ENCODE measurements around the gene KCNH1. TPM values are rescaled to one million over a fixed set of nuclear protein-coding genes. Genes with fewer than 3 reads are reported as not detected.

KCNH1 gene
- total and polyA plus RNA-seq, 8 donors, result 0.04 to 0.54 (median 0.13) TPM

DNA sequence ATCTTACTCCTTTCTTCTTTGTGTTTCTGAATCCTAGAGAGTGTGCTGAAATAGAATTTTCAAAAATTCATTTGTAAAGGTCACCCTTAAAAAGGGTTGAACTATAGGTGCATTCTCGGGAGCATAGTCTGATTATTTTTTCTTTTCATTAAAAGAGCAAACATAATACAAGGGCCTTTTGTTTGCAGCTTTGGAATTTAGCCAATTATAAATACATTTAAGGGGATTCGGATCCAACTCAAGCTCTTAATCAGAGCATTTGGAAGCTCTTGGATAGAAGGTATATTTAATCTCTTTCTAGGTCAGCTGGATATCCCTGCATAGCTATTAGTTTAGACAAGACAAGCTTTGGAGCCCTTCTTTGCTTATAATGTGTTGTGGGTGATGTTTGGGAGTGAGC, 483.5 kb downstream of the KCNH1 start:
- Histone ChIP-seq H3K4me1 (no peaks in the 10 kb centered on the region), H3K27ac (no peak overlapping the region), H3K9me3 (no peaks in the 10 kb centered on the region), H3K27me3 (no peaks in the 10 kb centered on the region), H3K36me3 (no peaks in the 10 kb centered on the region), H3K4me3 (no peak overlapping the region)
- TF ChIP-seq, protein P1, sequence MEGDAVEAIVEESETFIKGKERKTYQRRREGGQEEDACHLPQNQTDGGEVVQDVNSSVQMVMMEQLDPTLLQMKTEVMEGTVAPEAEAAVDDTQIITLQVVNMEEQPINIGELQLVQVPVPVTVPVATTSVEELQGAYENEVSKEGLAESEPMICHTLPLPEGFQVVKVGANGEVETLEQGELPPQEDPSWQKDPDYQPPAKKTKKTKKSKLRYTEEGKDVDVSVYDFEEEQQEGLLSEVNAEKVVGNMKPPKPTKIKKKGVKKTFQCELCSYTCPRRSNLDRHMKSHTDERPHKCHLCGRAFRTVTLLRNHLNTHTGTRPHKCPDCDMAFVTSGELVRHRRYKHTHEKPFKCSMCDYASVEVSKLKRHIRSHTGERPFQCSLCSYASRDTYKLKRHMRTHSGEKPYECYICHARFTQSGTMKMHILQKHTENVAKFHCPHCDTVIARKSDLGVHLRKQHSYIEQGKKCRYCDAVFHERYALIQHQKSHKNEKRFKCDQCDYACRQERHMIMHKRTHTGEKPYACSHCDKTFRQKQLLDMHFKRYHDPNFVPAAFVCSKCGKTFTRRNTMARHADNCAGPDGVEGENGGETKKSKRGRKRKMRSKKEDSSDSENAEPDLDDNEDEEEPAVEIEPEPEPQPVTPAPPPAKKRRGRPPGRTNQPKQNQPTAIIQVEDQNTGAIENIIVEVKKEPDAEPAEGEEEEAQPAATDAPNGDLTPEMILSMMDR (IDR thresholded peaks at IDR 0.05), result no peak
- DNase-seq (no peak), ATAC-seq (no peak)
- intact Hi-C loops (cut with DNase I), result no loop called here

DNA sequence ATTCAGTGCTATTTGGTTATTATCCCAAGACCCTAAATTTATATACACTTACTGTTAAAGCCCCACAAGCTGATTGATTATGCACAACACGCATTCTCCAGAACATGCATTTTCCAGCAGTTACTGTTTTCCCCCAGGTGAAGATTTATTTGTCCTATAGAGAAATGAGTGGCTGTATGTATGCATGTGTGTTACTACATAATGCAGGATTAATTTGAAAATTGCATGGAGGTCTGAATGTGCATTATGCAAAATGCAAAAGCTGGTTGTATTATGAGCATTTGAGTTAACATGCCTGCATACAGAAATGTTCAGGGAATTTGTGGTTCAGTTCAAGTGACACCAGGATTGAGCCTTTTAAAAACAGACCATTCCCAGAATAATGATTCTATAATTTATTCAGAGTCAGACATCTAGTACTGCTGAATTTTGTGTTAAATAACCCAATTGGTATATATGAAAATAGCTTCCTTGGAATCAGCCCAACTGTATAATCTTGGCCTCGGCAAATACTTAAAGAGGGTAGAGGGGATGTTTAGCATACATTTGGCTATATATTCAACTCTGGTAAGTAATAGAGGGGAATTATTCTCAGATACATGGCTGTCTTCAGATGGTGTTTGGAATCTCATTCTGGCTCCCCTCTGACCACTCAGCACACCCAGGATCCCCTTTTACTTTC, 485.2 kb downstream of the KCNH1 start:
- intact Hi-C loops (cut with DNase I), result no loop called here
- Histone ChIP-seq H3K27ac (no peak overlapping the region), H3K27me3 (no peaks in the 10 kb centered on the region), H3K9me3 (no peaks in the 10 kb centered on the region), H3K4me1 (no peaks in the 10 kb centered on the region), H3K36me3 (no peaks in the 10 kb centered on the region), H3K4me3 (no peak overlapping the region)
- DNase-seq, result no peak
- TF ChIP-seq, protein P1 (IDR thresholded peaks at IDR 0.05), result no peak
- ATAC-seq, result no peak

DNA sequence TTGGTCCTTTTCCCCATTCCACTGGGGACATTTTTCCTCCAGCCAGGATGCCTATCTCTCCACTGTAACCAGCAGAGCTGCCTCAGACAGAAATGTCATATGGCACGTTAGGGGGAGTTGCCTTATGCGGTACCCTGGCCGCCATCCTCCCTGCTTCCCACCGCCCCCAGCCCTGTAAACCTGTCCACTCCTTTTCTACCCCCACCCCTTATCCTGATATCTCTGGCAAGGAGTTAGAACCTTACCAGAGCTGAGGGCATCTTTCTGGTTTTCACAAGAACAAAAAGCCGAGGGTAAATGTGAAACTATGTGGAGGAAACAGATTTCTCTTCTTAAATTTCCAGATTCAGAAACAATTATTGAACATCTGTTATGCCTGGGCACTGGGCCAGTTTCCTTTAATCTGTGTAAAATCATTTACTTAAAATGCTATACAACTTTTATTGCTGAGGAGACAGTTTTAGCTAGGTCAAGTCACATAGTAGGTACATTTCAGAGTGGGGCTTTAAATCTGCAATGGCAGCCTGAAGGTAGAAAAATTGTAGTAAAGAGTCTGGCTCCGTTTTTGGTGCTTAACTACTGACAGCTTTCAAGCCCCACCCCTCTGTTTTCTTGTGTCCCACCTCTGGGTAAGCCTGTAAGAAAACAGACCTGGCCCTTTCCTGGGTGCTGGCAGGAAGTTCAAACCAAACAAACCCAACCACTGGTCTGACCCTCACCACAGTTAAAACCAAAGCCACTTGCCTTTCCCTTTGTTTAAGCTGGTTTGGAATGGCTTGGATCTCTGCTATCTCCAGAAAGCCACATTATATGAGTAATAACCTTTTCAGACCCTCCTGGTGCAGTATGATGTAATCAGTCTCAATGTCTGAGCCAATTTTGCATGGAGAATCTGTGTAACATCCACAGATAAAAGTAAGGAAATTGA, 486.3 kb downstream of the KCNH1 start:
- H3K4me3 ChIP-seq, result no peak overlapping the region
- DNase-seq (no peak), ATAC-seq (no peak)
- no peaks in the 10 kb centered on the region for H3K27me3 ChIP-seq
- intact Hi-C loops (cut with DNase I), result no loop called here
- no peaks in the 10 kb centered on the region for H3K9me3 ChIP-seq
- no peaks in the 10 kb centered on the region for H3K4me1 ChIP-seq
- no peak overlapping the region for H3K27ac ChIP-seq
- TF ChIP-seq, protein P1 (IDR thresholded peaks at IDR 0.05), result no peak
- H3K36me3 ChIP-seq, result no peaks in the 10 kb centered on the region

DNA sequence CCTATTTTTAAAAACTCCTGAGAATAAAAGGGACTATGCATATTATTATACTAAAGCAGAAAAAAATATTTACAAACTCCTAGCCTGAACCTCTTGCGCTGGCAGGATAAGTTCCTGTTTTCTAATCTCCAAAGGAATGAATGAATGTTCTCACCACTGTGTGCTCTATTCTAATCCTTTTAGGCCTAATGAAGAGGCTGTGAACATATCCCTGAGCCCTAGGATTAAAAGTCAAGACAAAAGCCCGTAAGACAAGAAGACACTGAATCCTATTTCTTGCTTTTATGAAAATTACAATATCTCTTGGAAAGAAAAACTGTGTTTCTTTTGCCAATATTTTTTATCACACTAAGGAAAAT, 487.7 kb downstream of the KCNH1 start:
- Histone ChIP-seq H3K36me3 (no peaks in the 10 kb centered on the region), H3K9me3 (no peaks in the 10 kb centered on the region), H3K27ac (no peak overlapping the region), H3K27me3 (no peaks in the 10 kb centered on the region), H3K4me1 (no peaks in the 10 kb centered on the region), H3K4me3 (no peak overlapping the region)
- intact Hi-C loops (cut with DNase I), result no loop called here
- ATAC-seq, result no peak
- TF ChIP-seq, protein P1 (IDR thresholded peaks at IDR 0.05), result no peak
- DNase-seq, result no peak

DNA sequence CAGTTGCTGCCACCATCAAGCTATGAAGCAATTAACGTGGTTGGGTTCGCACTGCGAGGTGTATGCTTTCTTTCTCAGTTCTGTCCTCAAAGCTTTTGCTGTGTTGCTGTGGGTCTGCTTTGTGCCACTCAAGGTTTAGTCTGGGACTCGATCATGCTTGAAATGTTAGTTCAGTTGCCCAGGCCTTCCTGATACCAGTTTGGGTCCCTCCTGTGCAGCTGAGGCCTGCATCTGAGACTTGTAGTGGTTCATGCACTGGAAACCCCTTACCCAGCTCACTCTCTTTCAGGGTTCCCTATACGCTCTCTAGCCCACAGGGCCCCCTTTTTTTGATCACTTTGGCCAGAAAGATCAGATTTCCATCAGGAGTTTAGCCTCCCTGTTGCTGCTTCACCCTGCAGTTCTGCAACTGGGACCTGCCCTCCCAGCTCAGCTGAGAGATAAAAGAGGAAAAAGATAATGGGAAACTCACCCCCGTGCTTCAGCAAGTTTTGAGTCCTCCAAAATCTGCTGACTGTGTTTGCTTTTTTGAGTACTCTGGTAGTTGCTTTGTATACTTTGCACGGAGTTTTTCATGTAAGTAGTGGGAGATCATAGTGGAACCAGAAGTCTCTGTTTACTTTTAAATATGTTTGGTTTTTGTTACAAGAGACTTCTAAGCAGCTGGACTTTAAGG, 488.2 kb downstream of the KCNH1 start:
- no peaks in the 10 kb centered on the region for H3K4me1 ChIP-seq
- TF ChIP-seq, protein P1 (IDR thresholded peaks at IDR 0.05), result no peak
- no peaks in the 10 kb centered on the region for H3K36me3 ChIP-seq
- no peak overlapping the region for H3K4me3 ChIP-seq
- intact Hi-C loops (cut with DNase I), result no loop called here
- H3K27me3 ChIP-seq, result no peaks in the 10 kb centered on the region
- DNase-seq (peak in 1 of 4 donors; percentile 15), ATAC-seq (peak; percentile 35)
- no peaks in the 10 kb centered on the region for H3K9me3 ChIP-seq
- no peak overlapping the region for H3K27ac ChIP-seq
